Measurements from ENCODE around the gene BRWD1.

BRWD1 gene

DNA sequence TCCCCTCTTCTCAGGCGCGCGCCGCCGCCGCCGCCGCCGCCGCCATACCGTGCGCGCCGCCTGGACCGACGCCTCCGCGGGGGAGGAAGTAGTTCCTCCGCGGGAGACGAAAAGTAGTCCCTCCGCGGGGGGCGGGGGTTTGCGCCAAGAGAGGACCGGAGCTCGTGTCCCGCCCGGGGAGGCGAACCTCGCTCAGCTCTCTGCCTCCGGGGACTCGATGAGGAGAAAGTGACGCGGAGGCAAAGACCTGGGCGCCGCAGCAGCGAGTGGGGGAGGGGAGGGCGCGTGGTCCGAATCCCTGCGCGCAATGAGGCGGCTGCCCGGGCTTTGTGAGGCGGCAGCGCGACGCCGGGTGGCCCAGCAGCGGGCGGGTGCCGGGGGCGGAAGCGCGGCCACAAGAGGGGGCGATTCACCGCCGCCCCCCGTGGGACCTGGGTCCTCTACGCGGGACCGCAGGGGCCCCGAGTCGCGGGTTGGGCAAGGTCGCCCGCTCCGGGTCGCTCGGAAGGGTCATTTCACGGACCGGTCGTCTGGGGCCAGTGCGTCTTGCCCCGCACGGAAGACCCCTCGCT, at the start of gene BRWD1:
BRWD1 (minus strand) TSS at position 62 of the 572 bp plus-strand sequence. CDS start 141 bp downstream, outside the sequence.
- TF ChIP-seq, protein P1, sequence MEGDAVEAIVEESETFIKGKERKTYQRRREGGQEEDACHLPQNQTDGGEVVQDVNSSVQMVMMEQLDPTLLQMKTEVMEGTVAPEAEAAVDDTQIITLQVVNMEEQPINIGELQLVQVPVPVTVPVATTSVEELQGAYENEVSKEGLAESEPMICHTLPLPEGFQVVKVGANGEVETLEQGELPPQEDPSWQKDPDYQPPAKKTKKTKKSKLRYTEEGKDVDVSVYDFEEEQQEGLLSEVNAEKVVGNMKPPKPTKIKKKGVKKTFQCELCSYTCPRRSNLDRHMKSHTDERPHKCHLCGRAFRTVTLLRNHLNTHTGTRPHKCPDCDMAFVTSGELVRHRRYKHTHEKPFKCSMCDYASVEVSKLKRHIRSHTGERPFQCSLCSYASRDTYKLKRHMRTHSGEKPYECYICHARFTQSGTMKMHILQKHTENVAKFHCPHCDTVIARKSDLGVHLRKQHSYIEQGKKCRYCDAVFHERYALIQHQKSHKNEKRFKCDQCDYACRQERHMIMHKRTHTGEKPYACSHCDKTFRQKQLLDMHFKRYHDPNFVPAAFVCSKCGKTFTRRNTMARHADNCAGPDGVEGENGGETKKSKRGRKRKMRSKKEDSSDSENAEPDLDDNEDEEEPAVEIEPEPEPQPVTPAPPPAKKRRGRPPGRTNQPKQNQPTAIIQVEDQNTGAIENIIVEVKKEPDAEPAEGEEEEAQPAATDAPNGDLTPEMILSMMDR (IDR thresholded peaks at IDR 0.05; ENCODE audit: control insufficient read depth, insufficient read depth, low read depth, low read length, missing control alignments): peak; percentile 10
- peak within 1 kb of the TSS; percentile 69 for H3K4me3 ChIP-seq (ENCODE audit: control insufficient read depth, low read depth, low read length)
- no peak for DNase-seq (ENCODE audit: low read depth)

DNA sequence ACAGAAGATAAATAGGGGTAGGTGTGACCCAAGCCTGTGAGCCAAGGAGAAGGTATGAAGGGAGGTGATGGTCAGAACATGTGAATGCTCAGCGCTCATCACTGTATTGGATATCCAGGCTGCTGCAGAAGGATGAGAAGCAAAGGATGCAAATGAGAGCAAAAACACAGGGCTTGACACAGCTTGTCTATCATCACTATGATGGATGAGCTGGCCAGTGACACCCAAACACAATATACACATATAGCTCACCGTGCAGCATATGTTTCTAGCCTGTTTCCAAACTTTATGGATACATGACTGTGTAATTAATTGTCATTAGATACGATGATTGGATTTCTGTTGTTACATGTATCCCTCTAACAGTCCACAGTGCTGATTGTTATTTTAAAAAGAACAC, 49.3 kb upstream of the BRWD1 start:
- H3K4me3 ChIP-seq (ENCODE audit: control insufficient read depth, low read depth, low read length): no peak overlapping the region
- no peak for DNase-seq (ENCODE audit: low read depth)
- TF ChIP-seq, protein P1 (IDR thresholded peaks at IDR 0.05; ENCODE audit: control insufficient read depth, insufficient read depth, low read depth, low read length, missing control alignments): no peak

DNA sequence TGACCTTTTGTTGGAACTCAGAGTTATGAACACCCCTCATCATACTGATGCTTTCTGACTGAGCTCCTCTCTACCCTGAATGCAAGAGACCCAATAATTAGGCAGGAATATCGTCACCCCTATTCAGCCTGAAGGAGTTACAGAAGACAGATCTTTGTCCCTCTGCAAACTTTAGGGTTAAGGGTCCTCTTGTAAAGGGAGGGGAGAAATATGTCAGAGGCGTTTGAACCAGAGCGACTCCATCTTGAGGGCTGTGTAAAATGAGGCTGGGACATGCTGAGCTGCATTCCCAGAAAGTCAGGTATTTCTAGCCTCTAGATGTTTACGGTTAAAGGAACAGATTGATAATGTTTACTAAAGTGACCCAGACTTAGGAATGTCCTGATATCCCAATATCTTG, 46.0 kb upstream of the BRWD1 start:
- DNase-seq (ENCODE audit: low read depth): no peak
- no peak overlapping the region for H3K4me3 ChIP-seq (ENCODE audit: control insufficient read depth, low read depth, low read length)
- TF ChIP-seq, protein P1 (IDR thresholded peaks at IDR 0.05; ENCODE audit: control insufficient read depth, insufficient read depth, low read depth, low read length, missing control alignments): no peak

DNA sequence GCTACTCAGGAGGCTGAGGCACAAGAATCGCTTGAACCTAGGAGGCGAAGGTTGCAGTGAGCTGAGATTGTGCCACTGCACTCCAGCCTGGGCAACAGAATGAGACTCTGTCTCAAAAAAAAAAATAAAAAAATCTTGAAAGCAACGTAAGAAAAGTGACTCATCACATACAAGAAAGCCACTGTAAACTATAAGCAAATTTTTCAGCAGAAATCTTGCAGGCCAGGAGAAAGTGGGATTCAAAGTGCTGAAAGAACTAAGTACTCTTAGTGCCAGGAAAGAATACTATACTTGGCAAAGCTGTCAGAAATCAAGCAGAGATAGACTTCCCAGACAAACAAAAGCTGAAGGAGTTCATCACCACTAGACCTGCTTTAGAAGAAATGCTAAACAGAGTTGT, 39.9 kb upstream of the BRWD1 start:
- DNase-seq (ENCODE audit: low read depth): no peak
- H3K4me3 ChIP-seq (ENCODE audit: control insufficient read depth, low read depth, low read length): no peak overlapping the region
- TF ChIP-seq, protein P1 (IDR thresholded peaks at IDR 0.05; ENCODE audit: control insufficient read depth, insufficient read depth, low read depth, low read length, missing control alignments): no peak

DNA sequence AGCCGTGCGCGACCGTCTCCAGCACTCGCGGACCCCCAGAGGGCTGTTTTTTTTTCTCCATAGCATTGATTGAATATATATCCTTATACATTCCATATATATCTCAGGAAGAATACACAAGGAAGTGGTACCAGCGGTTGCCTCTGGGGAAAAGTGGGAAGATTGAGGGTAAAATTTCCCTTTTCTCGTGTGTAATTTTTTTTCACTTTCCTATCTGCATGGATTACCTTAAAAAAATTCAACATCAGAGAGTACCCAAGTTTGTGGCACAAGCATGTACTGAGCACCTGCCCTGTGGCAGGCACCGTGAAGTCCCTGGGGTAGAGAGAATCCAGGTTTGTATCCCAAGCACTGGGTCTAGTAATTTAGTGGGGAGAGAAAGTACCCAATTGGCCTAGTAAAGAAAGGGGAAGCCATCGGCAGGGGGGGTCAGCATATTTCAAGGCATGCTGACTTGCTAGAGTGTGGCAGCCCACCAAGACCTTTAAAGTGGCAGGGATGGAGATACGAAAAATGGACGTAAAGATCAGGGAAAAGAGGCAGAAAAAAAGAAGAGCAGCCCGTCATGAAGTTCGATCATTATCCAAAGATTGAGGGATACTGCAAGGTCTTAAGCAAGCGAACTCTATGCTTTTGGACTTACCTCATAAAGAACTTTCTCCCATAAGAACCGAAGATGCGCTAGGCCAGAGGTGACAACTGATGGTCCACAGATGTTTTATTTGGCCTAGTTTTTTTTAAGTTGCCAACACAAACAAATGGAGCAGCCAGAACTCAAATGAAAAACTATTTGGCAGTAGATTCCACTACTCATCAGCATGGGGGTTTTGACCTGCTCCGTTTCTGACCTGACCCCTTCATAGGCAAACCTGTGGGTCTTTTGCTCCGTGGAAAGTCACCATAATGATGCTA, 36.9 kb upstream of the BRWD1 start:
- no peak overlapping the region; the same call in 1 of the 2 replicates for H3K4me3 ChIP-seq (ENCODE audit: control insufficient read depth, low read depth, low read length)
- DNase-seq (ENCODE audit: low read depth): no peak

More for the DNA sequence above, 36.9 kb upstream of the BRWD1 start:
- TF ChIP-seq, protein P1 (IDR thresholded peaks at IDR 0.05; ENCODE audit: control insufficient read depth, insufficient read depth, low read depth, low read length, missing control alignments): no peak
